K562 (cell line): ENCODE measurements around the gene LETM1. TPM values are rescaled to one million over a fixed set of nuclear protein-coding genes. Genes with fewer than 3 reads are reported as not detected.

Experiments used
- ATAC-seq: fragments of 200-7000 bp; cut with Tn5 transposase; 3 replicates; pipeline ENCODE4 v1.9.1; 2020; ENCODE audit warnings: moderate library complexity
- BruUV-seq: library from RNA; stranded (reverse); fragments of 400-500 nt; replicated peaks from 2 replicates; lab custom pipeline; 2021; lab: Mats Ljungman, UMichigan
- CTCF ChIA-PET: fragments of 300-600 bp; formaldehyde crosslinking; extraction: SDS; loops from one replicate; lab custom pipeline; 2021; ENCODE audit warnings: low intra/inter-chr PET ratio; lab: Yijun Ruan, JAX
- POLR2A ChIA-PET: fragments of 300-600, 350-650 bp; sonication (Branson Sonifier 250); formaldehyde crosslinking; extraction: SDS; loops from one replicate; lab custom pipeline; 2021; ENCODE audit warnings: antibody characterized with exemption, inconsistent platforms; lab: Yijun Ruan, JAX
- DNase-seq, 4 experiments: peaks; one replicate each; pipeline versions ENCODE4 v3.0.0 to v3.0.0-alpha.2; 2011 to 2018; ENCODE audit warnings: low spot score in 3 of 4, mixed read lengths in 3 of 4; ENCODE audit errors: extremely low read depth in 1 of 4
- FAIRE-seq: peaks from 2 replicates; lab custom pipeline; 2011; peaks lifted over from hg19 to GRCh38; lab: Jason Lieb, UNC
- H2AFZ ChIP-seq: 2 replicates; pipeline ENCODE4 v1.6.0; 2011; ENCODE audit warnings: low read depth, low read length, control low read depth, inconsistent platforms
- H3K27ac ChIP-seq: fragments of 200-600 bp; 3 replicates; pipeline ENCODE4 v1.8.0; 2011; ENCODE audit warnings: low read depth, mild to moderate bottlenecking, control low read depth, inconsistent platforms, low read length, moderate library complexity, mixed read lengths; ENCODE audit errors: extremely low read depth
- H3K27me3 ChIP-seq, 2 experiments: fragments of 300-600 bp in 1 of 2; 2 replicates in 1 of 2; 3 replicates in 1 of 2; pipeline versions ENCODE4 v1.6.0 to v1.8.0; 2011; ENCODE audit warnings: inconsistent platforms in 2 of 2, low read length in 2 of 2, mild to moderate bottlenecking in 1 of 2, mixed read lengths in 1 of 2, moderate library complexity in 1 of 2; ENCODE audit not compliant: control insufficient read depth in 2 of 2, insufficient read depth in 2 of 2
- H3K36me3 ChIP-seq: fragments of 300-600 bp; 3 replicates; pipeline ENCODE4 v1.8.0; 2011; ENCODE audit warnings: mild to moderate bottlenecking, low read length, inconsistent platforms; ENCODE audit not compliant: control insufficient read depth, insufficient read depth
- H3K4me1 ChIP-seq, 2 experiments: fragments of 200-600 bp in 1 of 2; replicated peaks in 1 of 2; 2 replicates in 1 of 2; 3 replicates in 1 of 2; pipeline versions ENCODE4 v1.5.1 to v1.8.0; 2011; ENCODE audit warnings: inconsistent platforms in 2 of 2, low read length in 2 of 2, mild to moderate bottlenecking in 1 of 2, mixed read lengths in 1 of 2, moderate library complexity in 1 of 2; ENCODE audit not compliant: control insufficient read depth in 2 of 2, insufficient read depth in 2 of 2
- H3K4me2 ChIP-seq: 2 replicates; pipeline ENCODE4 v1.6.1; 2011; ENCODE audit warnings: low read length, control low read depth, inconsistent platforms, mixed read lengths; ENCODE audit not compliant: insufficient read depth
- H3K4me3 ChIP-seq: fragments of 200-600 bp; sonication (generic), shearing (Covaris generic); 2 replicates; pipeline ENCODE4 v1.5.1; 2016; ENCODE audit warnings: control low read depth, inconsistent platforms
- H3K79me2 ChIP-seq: fragments of 200-600 bp; 3 replicates; pipeline ENCODE4 v1.8.0; 2011; ENCODE audit warnings: low read length, inconsistent platforms; ENCODE audit not compliant: control insufficient read depth, insufficient read depth
- H3K9ac ChIP-seq, 2 experiments: 2 replicates each; pipeline versions ENCODE4 v1.6.0 to v1.6.1; 2011; ENCODE audit warnings: low read depth in 2 of 2, low read length in 2 of 2, control low read depth in 1 of 2, inconsistent platforms in 1 of 2, mild to moderate bottlenecking in 1 of 2, mixed read lengths in 1 of 2; ENCODE audit not compliant: insufficient read depth in 1 of 2
- H3K9me1 ChIP-seq: one replicate; pipeline ENCODE4 v1.6.0; 2011; ENCODE audit warnings: inconsistent platforms, mild to moderate bottlenecking, low read length, moderate library complexity; ENCODE audit not compliant: control insufficient read depth, insufficient read depth
- H3K9me3 ChIP-seq: replicated peaks from 2 replicates; pipeline ENCODE4 v1.5.1; 2011; ENCODE audit warnings: low read depth, low read length, inconsistent platforms; ENCODE audit not compliant: control insufficient read depth, insufficient read depth
- H4K20me1 ChIP-seq: replicated peaks from 2 replicates; pipeline ENCODE4 v1.6.1; 2011; ENCODE audit warnings: low read length, inconsistent platforms, mixed read lengths; ENCODE audit not compliant: control insufficient read depth, insufficient read depth
- BRF1 ChIP-seq: IDR thresholded peaks from 3 replicates; pipeline ENCODE4 v1.6.1; 2011; ENCODE audit warnings: borderline replicate concordance, mild to moderate bottlenecking; ENCODE audit not compliant: insufficient read length; ENCODE audit errors: extremely low read depth
- CREM ChIP-seq: IDR thresholded peaks from 2 replicates; pipeline ENCODE4 v1.6.1; 2014; ENCODE audit warnings: antibody characterized with exemption, low read depth
- HMGN3 ChIP-seq: IDR thresholded peaks from 2 replicates; pipeline ENCODE4 v1.6.1; 2011; ENCODE audit warnings: borderline replicate concordance, low read depth, mild to moderate bottlenecking, mixed read lengths, low read length; ENCODE audit not compliant: insufficient read length; ENCODE audit errors: extremely low read depth
- POLR2G ChIP-seq: fragments of 200-400 bp; formaldehyde crosslinking; IDR thresholded peaks from 2 replicates; pipeline ENCODE4 v1.6.1; 2017; ENCODE audit warnings: low read depth, mild to moderate bottlenecking, antibody characterized with exemption, low read length, moderate library complexity
- RBFOX2 ChIP-seq: fragments of 200-400 bp; formaldehyde crosslinking; IDR thresholded peaks from 2 replicates; pipeline ENCODE4 v1.6.1; 2017; ENCODE audit warnings: low read depth, mild to moderate bottlenecking, low read length, moderate library complexity
- ZBTB49 ChIP-seq: sonication (generic); formaldehyde crosslinking; IDR thresholded peaks from 2 replicates; pipeline ENCODE4 v1.8.0; 2022; ENCODE audit warnings: missing genetic modification reagents, mild to moderate bottlenecking, borderline replicate concordance
- ZFX ChIP-seq: sonication (generic); formaldehyde crosslinking; IDR thresholded peaks from 2 replicates; pipeline ENCODE4 v1.8.0; 2022; ENCODE audit warnings: mild to moderate bottlenecking, missing genetic modification reagents, moderate library complexity
- ZNF197 ChIP-seq: fragments of 200-800 bp; sonication (Bioruptor generic); IDR thresholded peaks from 2 replicates; pipeline ENCODE4 v1.6.1; 2016; ENCODE audit warnings: low read depth, missing genetic modification characterization, missing compliant biosample characterization
- ZNF263 ChIP-seq: sonication (generic); formaldehyde crosslinking; IDR thresholded peaks from 2 replicates; pipeline ENCODE4 v1.8.0; 2022; ENCODE audit warnings: mild to moderate bottlenecking, missing genetic modification reagents, borderline replicate concordance
- ZNF592 ChIP-seq: fragments of 450-650 bp; IDR thresholded peaks from 2 replicates; pipeline ENCODE4 v1.6.1; 2017; ENCODE audit warnings: antibody characterized with exemption, mild to moderate bottlenecking
- WGBS: fragments of 100-300 bp; shearing (Covaris generic); methylation state at CpG from one replicate; pipeline ENCODE4 v1.1.6; 2016; ENCODE audit warnings: low coverage, mixed read lengths; ENCODE audit not compliant: insufficient coverage; ENCODE audit errors: missing lambda C conversion rate; 5-methylcytosine and 5-hydroxymethylcytosine counted together
- in situ Hi-C: fragments of 300-500 bp; cut with MboI; formaldehyde crosslinking; loops from 4 replicates; pipeline ENCODE4 v1.15.0; 2018; ENCODE audit warnings: inconsistent platforms, mixed read lengths
- intact Hi-C: fragments of 100-400 bp; cut with micrococcal nuclease; formaldehyde crosslinking; loops from 2 replicates; pipeline ENCODE4 v1.14.2; 2022
- polyA plus RNA-seq, 8 experiments: library from polyadenylated mRNA; depleted of rRNA in 4 of 8; stranded (reverse) in 5 of 8; unstranded in 3 of 8; fragments of >200 nt; fragmentation: Nextera tagmentation in 2 of 8; fragmentation: Illumina TruSeq in 1 of 8; extraction: Ambion mirVana in 2 of 8; extraction: Trizol in 1 of 8; gene quantifications; 2 replicates each; pipeline versions ENCODE4 v1.2.1 to v1.2.3, GENCODE V29; 2011 to 2014; ENCODE audit warnings: inconsistent platforms in 1 of 8, missing spikeins in 1 of 8
- total RNA-seq, 7 experiments: library from RNA; depleted of rRNA in 6 of 7; stranded (reverse); fragments of >200 nt in 6 of 7; fragmentation: Illumina TruSeq in 2 of 7; extraction: Trizol in 2 of 7; gene quantifications; 2 replicates each; pipeline versions ENCODE4 v1.2.1 to v1.2.3, GENCODE V29; 2011 to 2021; ENCODE audit warnings: low replicate concordance in 1 of 7

LETM1 gene
- total and polyA plus RNA-seq, 9 of the 15 experiments (the other 6 are each of a cell fraction or from before 2014, with no cell fraction given) = 3.9 to 109 (median 35.0) TPM

GRCh38 chr4:1793496-1793840 lies 62.5 kb downstream of the LETM1 start (continued):
- TF ChIP-seq ZNF592 = no peak
- TF ChIP-seq, all 486 proteins: peak for 9

GRCh38 chr4:1792832-1793495 lies 63.0 kb downstream of the LETM1 start, which contains the start of gene FGFR3:
TSS of gene FGFR3 (plus strand) at chr4:1793293. CDS start at chr4:1793935, 642 bp downstream.
- Histone ChIP-seq H3K9me3 (no peaks in the 10 kb centered on the region), H3K4me2 (peak within 1 kb of the TSS; percentile 78), H2AFZ (peak within 1 kb of the TSS; percentile 85), H3K9ac (peak within 1 kb of the TSS; percentile 73 to 95), H3K27ac (peak within 1 kb of the TSS; percentile 78), H4K20me1 (peaks cover 20% of the 10 kb centered on the region; the same call in 1 of the 2 replicates), H3K27me3 (no peaks in the 10 kb centered on the region), H3K79me2 (peaks cover 41% of the 10 kb centered on the region), H3K36me3 (peaks cover 16% of the 10 kb centered on the region; the same call in 2 of the 3 replicates), H3K9me1 (peaks cover 7% of the 10 kb centered on the region), H3K4me1 (peaks cover 11 to 74% of the 10 kb centered on the region in 2 experiments), H3K4me3 (peak within 1 kb of the TSS; percentile 67)
- CTCF ChIA-PET = interaction anchor here (0.6 kb wide), 1 partner anchor 44 kb away, joined by 3 read pairs; no protein-coding TSS in a partner anchor
- intact Hi-C loops (no loop called here), in situ Hi-C loops (no loop called here)
- WGBS = 4% methylated on average over 16 of the region's 95 CpGs
- ATAC-seq (peak; percentile 68), DNase-seq (peak; percentile 82 to 98 (median 98)), FAIRE-seq (peak; percentile 44)
- POLR2A ChIA-PET = interaction anchor here (0.6 to 3.4 kb wide), 8 partner anchors 8 to 195 kb away, joined by 3 to 17 read pairs (median 4); no protein-coding TSS in a partner anchor
- BruUV-seq = no TSS peak
- TF ChIP-seq POLR2G = peak; percentile 93
- 0 out of 2 replicates have a peak, but pooled peaks have one; percentile 12 for TF ChIP-seq CREM
- no peak for TF ChIP-seq ZNF197
- no peak for TF ChIP-seq ZBTB49 (CRISPR knock-in tag)
- 0 out of 2 replicates have a peak, but pooled peaks have one; percentile 1 for TF ChIP-seq ZNF263 (CRISPR knock-in tag)
- no peak for TF ChIP-seq BRF1
- peak; percentile 51 for TF ChIP-seq HMGN3
- peak; percentile 63 for TF ChIP-seq ZFX (CRISPR knock-in tag)
- TF ChIP-seq RBFOX2 = peak; percentile 68
